Measurements from ENCODE around the gene TMEM53.

The TMEM53 gene

GRCh38 chr1:44661781-44662682 lies 12.2 kb downstream of the TMEM53 start:
- POLR2A ChIA-PET = no interaction called here

GRCh38 chr1:44660176-44660575 lies 14.1 kb downstream of the TMEM53 start:
- H3K36me3 ChIP-seq (ENCODE audit: control insufficient read depth in 2 of 2, insufficient read depth in 1 of 2, low read length in 2 of 2) = no peaks in the 10 kb centered on the region
- ChIA-PET CTCF (interaction anchor here (0.7 kb wide), 1 partner anchor 698 kb away, joined by 4 read pairs; no protein-coding TSS in a partner anchor), POLR2A (no interaction called here)
- no peaks in the 10 kb centered on the region for H3K9me3 ChIP-seq (ENCODE audit: control insufficient read depth, insufficient read depth, low read depth, low read length)
- no peaks in the 10 kb centered on the region for H3K4me1 ChIP-seq (ENCODE audit: control insufficient read depth, insufficient read depth, low read length)
- no peak overlapping the region for H3K4me3 ChIP-seq (ENCODE audit: low read depth, low read length)
- no peak for TF ChIP-seq ZNF529 (tag by site-specific recombination; IDR thresholded peaks at IDR 0.05; ENCODE audit: insufficient replicate concordance)
- no peak for TF ChIP-seq PRDM10 (tag by site-specific recombination; IDR thresholded peaks at IDR 0.05)
- TF ChIP-seq ZFP69B (tag by site-specific recombination; IDR thresholded peaks at IDR 0.05) = no peak
- peak; percentile 45 for TF ChIP-seq ZIC2 (tag by site-specific recombination; IDR thresholded peaks at IDR 0.05)
- no peak for TF ChIP-seq ZNF785 (tag by site-specific recombination; IDR thresholded peaks at IDR 0.05)
- TF ChIP-seq ZSCAN23 (tag by site-specific recombination; IDR thresholded peaks at IDR 0.05) = no peak
- TF ChIP-seq ZNF792 (tag by site-specific recombination; IDR thresholded peaks at IDR 0.05) = no peak
- no peak overlapping the region for H3K27ac ChIP-seq (ENCODE audit: extremely low read depth, low read depth, low read length)

More at GRCh38 chr1:44661781-44662682, 12.2 kb downstream of the TMEM53 start:
- H3K9me3 ChIP-seq (ENCODE audit: control insufficient read depth, insufficient read depth, low read depth, low read length) = no peaks in the 10 kb centered on the region
- no peaks in the 10 kb centered on the region for H3K4me1 ChIP-seq (ENCODE audit: control insufficient read depth, insufficient read depth, low read length)
- CTCF ChIA-PET = interaction anchor here (1.0 to 2.3 kb wide), 4 partner anchors 9 to 284 kb away, joined by 3 to 14 read pairs (median 3); no protein-coding TSS in a partner anchor
- no peak overlapping the region for H3K4me3 ChIP-seq (ENCODE audit: low read depth, low read length)
- no peak for TF ChIP-seq ZNF416 (tag by site-specific recombination; IDR thresholded peaks at IDR 0.05)
- no peak for TF ChIP-seq ZNF214 (tag by site-specific recombination; IDR thresholded peaks at IDR 0.05; ENCODE audit: borderline replicate concordance)
- TF ChIP-seq ZNF639 (tag by site-specific recombination; IDR thresholded peaks at IDR 0.05) = no peak
- TF ChIP-seq SCRT2 (tag by site-specific recombination; IDR thresholded peaks at IDR 0.05) = peak; percentile 49; the same call in 1 of the 2 replicates
- no peak overlapping the region for H3K27ac ChIP-seq (ENCODE audit: extremely low read depth, low read depth, low read length)
- H3K36me3 ChIP-seq (ENCODE audit: control insufficient read depth in 2 of 2, insufficient read depth in 1 of 2, low read length in 2 of 2) = no peaks in the 10 kb centered on the region

GRCh38 chr1:44659566-44659965 lies 14.7 kb downstream of the TMEM53 start:
- H3K27ac ChIP-seq (ENCODE audit: extremely low read depth, low read depth, low read length) = no peak overlapping the region
- ChIA-PET CTCF (no interaction called here), POLR2A (no interaction called here)
- TF ChIP-seq ZNF394 (tag by site-specific recombination; IDR thresholded peaks at IDR 0.05; ENCODE audit: borderline replicate concordance) (no peak), ZNF701 (tag by site-specific recombination; IDR thresholded peaks at IDR 0.05) (no peak), ZNF670 (tag by site-specific recombination; IDR thresholded peaks at IDR 0.05; ENCODE audit: low read depth) (no peak), KLF16 (tag by site-specific recombination; IDR thresholded peaks at IDR 0.05) (no peak), MZF1 (tag by site-specific recombination; IDR thresholded peaks at IDR 0.05; ENCODE audit: borderline replicate concordance) (no peak), ZNF26 (tag by site-specific recombination; IDR thresholded peaks at IDR 0.05) (no peak), ZNF19 (tag by site-specific recombination; IDR thresholded peaks at IDR 0.05; ENCODE audit: low read depth) (no peak), CTCF (tag by site-specific recombination; IDR thresholded peaks at IDR 0.05) (no peak), ATF2 (tag by site-specific recombination; IDR thresholded peaks at IDR 0.05; ENCODE audit: low read depth) (no peak), SCRT2 (tag by site-specific recombination; IDR thresholded peaks at IDR 0.05) (no peak)

More at GRCh38 chr1:44659566-44659965, 14.7 kb downstream of the TMEM53 start:
- H3K9me3 ChIP-seq (ENCODE audit: control insufficient read depth, insufficient read depth, low read depth, low read length) = no peaks in the 10 kb centered on the region
- H3K4me3 ChIP-seq (ENCODE audit: low read depth, low read length) = no peak overlapping the region
- H3K4me1 ChIP-seq (ENCODE audit: control insufficient read depth, insufficient read depth, low read length) = no peaks in the 10 kb centered on the region
- H3K36me3 ChIP-seq (ENCODE audit: control insufficient read depth in 2 of 2, insufficient read depth in 1 of 2, low read length in 2 of 2) = no peaks in the 10 kb centered on the region

Data from HEK293 (cell line).